H1 (cell line): Measurements from ENCODE around the gene SLC35A2. TPM values are rescaled to one million over a fixed set of nuclear protein-coding genes. Genes with fewer than 3 reads are reported as not detected.

ENCODE experiments used
- CTCF ChIA-PET: fragments of 300-600 bp; sonication (Branson Sonifier 250); formaldehyde crosslinking; loops from one replicate; lab custom pipeline; 2021; ENCODE audit not compliant: partially characterized antibody; lab: Charles Lee
- POLR2A ChIA-PET: fragments of 300-600 bp; sonication (Branson Sonifier 250); formaldehyde crosslinking; loops from one replicate; lab custom pipeline; 2021; ENCODE audit warnings: inconsistent platforms; ENCODE audit not compliant: partially characterized antibody; lab: Charles Lee
- DNase-seq, 2 experiments: peaks; one replicate each; pipeline versions ENCODE4 v3.0.0 to v3.0.0-alpha.2; 2010 to 2022; ENCODE audit warnings: low spot score in 2 of 2, low read depth in 1 of 2, mixed read lengths in 1 of 2
- FAIRE-seq: peaks from 2 replicates; lab custom pipeline; 2011; peaks lifted over from hg19 to GRCh38; lab: Jason Lieb, UNC
- H2AFZ ChIP-seq: 2 replicates; pipeline ENCODE4 v1.8.1; 2012; ENCODE audit warnings: low read length, inconsistent platforms
- H2AK5ac ChIP-seq: 2 replicates; pipeline ENCODE4 v1.6.1; 2013; ENCODE audit warnings: low read depth, low read length
- H2BK120ac ChIP-seq: replicated peaks from 2 replicates; pipeline ENCODE3; 2013; ENCODE audit warnings: low read depth, low read length, inconsistent platforms
- H2BK12ac ChIP-seq: 2 replicates; pipeline ENCODE4 v1.6.1; 2013; ENCODE audit warnings: low read depth, low read length
- H2BK15ac ChIP-seq: 2 replicates; pipeline ENCODE4 v1.6.1; 2013; ENCODE audit warnings: low read length
- H2BK20ac ChIP-seq: 2 replicates; pipeline ENCODE4 v1.6.1; 2013; ENCODE audit warnings: low read length
- H2BK5ac ChIP-seq: 2 replicates; pipeline ENCODE4 v1.6.1; 2013; ENCODE audit warnings: low read depth, low read length
- H3K14ac ChIP-seq: 2 replicates; pipeline ENCODE4 v1.6.1; 2013; ENCODE audit warnings: inconsistent platforms; ENCODE audit not compliant: insufficient read length
- H3K18ac ChIP-seq: 2 replicates; pipeline ENCODE4 v1.6.1; 2013; ENCODE audit warnings: low read length; ENCODE audit errors: extremely low read depth
- H3K23ac ChIP-seq: 2 replicates; pipeline ENCODE4 v1.6.1; 2013; ENCODE audit warnings: inconsistent platforms; ENCODE audit not compliant: insufficient read length
- H3K23me2 ChIP-seq: 2 replicates; pipeline ENCODE4 v1.6.1; 2013; ENCODE audit warnings: low read depth, low read length
- H3K27ac ChIP-seq: 2 replicates; pipeline ENCODE4 v1.6.1; 2011; ENCODE audit warnings: low read depth, low read length, inconsistent platforms
- H3K27me3 ChIP-seq, 4 experiments: replicated peaks in 1 of 4; 1 replicate in 1 of 4; 2 replicates in 3 of 4; pipeline versions ENCODE4 v1.6.1 to v1.8.1; 2011 to 2013; ENCODE audit warnings: low read length in 3 of 4, mild to moderate bottlenecking in 3 of 4, inconsistent platforms in 2 of 4, mixed read lengths in 2 of 4, moderate library complexity in 1 of 4; ENCODE audit not compliant: control insufficient read depth in 3 of 4, insufficient read depth in 3 of 4; ENCODE audit errors: extremely low read depth in 1 of 4
- H3K36me3 ChIP-seq, 4 experiments: 2 replicates each; pipeline versions ENCODE4 v1.6.1 to v1.8.1; 2011 to 2013; ENCODE audit warnings: mild to moderate bottlenecking in 4 of 4, low read length in 3 of 4, moderate library complexity in 2 of 4, control low read depth in 1 of 4, inconsistent platforms in 1 of 4; ENCODE audit not compliant: insufficient read depth in 4 of 4, control insufficient read depth in 2 of 4
- H3K4ac ChIP-seq: replicated peaks from 2 replicates; pipeline ENCODE3; 2013; ENCODE audit warnings: low read length, low read depth, mixed read lengths, inconsistent platforms; ENCODE audit not compliant: insufficient read length
- H3K4me1 ChIP-seq, 4 experiments: replicated peaks in 1 of 4; 1 replicate in 1 of 4; 2 replicates in 3 of 4; pipeline versions ENCODE4 v1.6.1 to v1.8.1; 2011 to 2013; ENCODE audit warnings: low read length in 3 of 4, inconsistent platforms in 2 of 4, mixed read lengths in 1 of 4; ENCODE audit not compliant: insufficient read depth in 4 of 4, control insufficient read depth in 3 of 4
- H3K4me2 ChIP-seq, 2 experiments: 2 replicates each; pipeline versions ENCODE4 v1.6.1 to v1.8.1; 2011 to 2013; ENCODE audit warnings: low read depth in 2 of 2, low read length in 2 of 2, control low read depth in 1 of 2, inconsistent platforms in 1 of 2, mild to moderate bottlenecking in 1 of 2; ENCODE audit not compliant: insufficient read depth in 1 of 2
- H3K4me3 ChIP-seq, 4 experiments: fragments of 200-600, 300-600 bp in 1 of 4; sonication (generic), shearing (Covaris generic), sonication (Bioruptor Twin) in 1 of 4; 2 replicates each; pipeline versions ENCODE4 v1.5.1 to v1.8.1; 2011 to 2016; ENCODE audit warnings: low read length in 4 of 4, low read depth in 3 of 4, control low read depth in 2 of 4, inconsistent platforms in 2 of 4, mild to moderate bottlenecking in 2 of 4, mixed read lengths in 1 of 4, moderate library complexity in 1 of 4; ENCODE audit not compliant: insufficient read depth in 2 of 4; ENCODE audit errors: extremely low read depth in 1 of 4
- H3K56ac ChIP-seq: replicated peaks from 2 replicates; pipeline ENCODE3; 2013; ENCODE audit warnings: low read depth, mild to moderate bottlenecking, mixed read lengths, low read length, inconsistent platforms; ENCODE audit not compliant: insufficient read length
- H3K79me1 ChIP-seq: 2 replicates; pipeline ENCODE4 v1.6.1; 2013; ENCODE audit warnings: low read depth, low read length, control low read depth
- H3K79me2 ChIP-seq, 2 experiments: 2 replicates each; pipeline versions ENCODE4 v1.6.1 to v1.8.1; 2012 to 2013; ENCODE audit warnings: low read length in 2 of 2, mild to moderate bottlenecking in 2 of 2, inconsistent platforms in 1 of 2; ENCODE audit not compliant: insufficient read depth in 2 of 2, control insufficient read depth in 1 of 2
- H3K9ac ChIP-seq, 4 experiments: replicated peaks in 1 of 4; 1 replicate in 1 of 4; 2 replicates in 3 of 4; pipeline versions ENCODE4 v1.6.1 to v1.8.1; 2011 to 2013; ENCODE audit warnings: low read depth in 3 of 4, low read length in 3 of 4, control low read depth in 2 of 4, mild to moderate bottlenecking in 2 of 4, moderate library complexity in 2 of 4, inconsistent platforms in 1 of 4; ENCODE audit errors: extremely low read depth in 1 of 4
- H3K9me3 ChIP-seq, 2 experiments: 2 replicates each; pipeline versions ENCODE4 v1.6.1 to v1.8.1; 2012 to 2013; ENCODE audit warnings: mild to moderate bottlenecking in 2 of 2, moderate library complexity in 2 of 2, control low read depth in 1 of 2, inconsistent platforms in 1 of 2, low read depth in 1 of 2, low read length in 1 of 2, mixed read lengths in 1 of 2; ENCODE audit not compliant: insufficient read depth in 2 of 2
- H4K20me1 ChIP-seq, 2 experiments: replicated peaks in 1 of 2; 2 replicates each; pipeline versions ENCODE3 to v1.8.1; 2011 to 2013; ENCODE audit warnings: inconsistent platforms in 2 of 2, low read length in 2 of 2, mild to moderate bottlenecking in 1 of 2; ENCODE audit not compliant: insufficient read depth in 2 of 2, control insufficient read depth in 1 of 2
- H4K5ac ChIP-seq: 2 replicates; pipeline ENCODE4 v1.6.1; 2013; ENCODE audit warnings: low read length, low read depth, mixed read lengths, inconsistent platforms; ENCODE audit not compliant: insufficient read length
- H4K8ac ChIP-seq: 2 replicates; pipeline ENCODE4 v1.8.0; 2013; ENCODE audit warnings: mild to moderate bottlenecking, moderate library complexity, low read length, inconsistent platforms; ENCODE audit not compliant: insufficient read depth; ENCODE audit errors: extremely low read depth
- H4K91ac ChIP-seq: replicated peaks from 2 replicates; pipeline ENCODE3; 2013; ENCODE audit warnings: low read length, mixed read lengths, inconsistent platforms; ENCODE audit not compliant: insufficient read length
- ASH2L ChIP-seq: fragments of 200-600, 300-600 bp; sonication (generic); IDR thresholded peaks from one replicate; pipeline ENCODE4 v1.7.1; 2017; ENCODE audit warnings: low read length
- JUN ChIP-seq: IDR thresholded peaks from 2 replicates; pipeline ENCODE4 v1.6.1; 2011; ENCODE audit warnings: low read depth, mild to moderate bottlenecking, improper control_type of control experiment, low read length
- ZNF274 ChIP-seq: IDR thresholded peaks from 2 replicates; pipeline ENCODE4 v1.7.0; 2012; ENCODE audit warnings: low read length, borderline replicate concordance; ENCODE audit errors: extremely low read depth
- WGBS, 2 experiments: shearing (Covaris generic) in 1 of 2; methylation state at CpG; one replicate each; pipeline versions ENCODE4 v1.1.6 to v1.1.7; 2013 to 2015; ENCODE audit warnings: low lambda C conversion rate in 2 of 2, mixed read lengths in 2 of 2, inconsistent platforms in 1 of 2, low coverage in 1 of 2, missing lambda C conversion rate in 1 of 2; ENCODE audit not compliant: insufficient replicate concordance in 2 of 2, insufficient coverage in 1 of 2, insufficient read length in 1 of 2; ENCODE audit errors: extremely low coverage in 1 of 2, missing lambda C conversion rate in 1 of 2; 5-methylcytosine and 5-hydroxymethylcytosine counted together
- polyA plus RNA-seq, 7 experiments: library from polyadenylated mRNA; depleted of rRNA in 3 of 7; stranded (reverse) in 5 of 7; unstranded in 2 of 7; fragments of >200 nt in 5 of 7; fragments of 200-250 nt in 2 of 7; gene quantifications; 1 replicate in 5 of 7; 2 replicates in 1 of 7; 4 replicates in 1 of 7; pipeline versions ENCODE4 v1.2.1 to v1.2.3, GENCODE V29; 2011 to 2013; ENCODE audit warnings: missing spikeins in 2 of 7, mixed read lengths in 2 of 7
- total RNA-seq: library from RNA; stranded (reverse); fragmentation: NEBNext Ultra II Directional; extraction: Animal tissue kit (Norgen Biotek cat#: 25700); gene quantifications from 2 replicates; pipeline ENCODE4 v1.2.1, GENCODE V29; 2021

The SLC35A2 gene
- total and polyA plus RNA-seq, 2 of the 8 experiments (the other 6 are each of a cell fraction or from before 2014, with no cell fraction given): 21.4 to 48.3 TPM

DNA sequence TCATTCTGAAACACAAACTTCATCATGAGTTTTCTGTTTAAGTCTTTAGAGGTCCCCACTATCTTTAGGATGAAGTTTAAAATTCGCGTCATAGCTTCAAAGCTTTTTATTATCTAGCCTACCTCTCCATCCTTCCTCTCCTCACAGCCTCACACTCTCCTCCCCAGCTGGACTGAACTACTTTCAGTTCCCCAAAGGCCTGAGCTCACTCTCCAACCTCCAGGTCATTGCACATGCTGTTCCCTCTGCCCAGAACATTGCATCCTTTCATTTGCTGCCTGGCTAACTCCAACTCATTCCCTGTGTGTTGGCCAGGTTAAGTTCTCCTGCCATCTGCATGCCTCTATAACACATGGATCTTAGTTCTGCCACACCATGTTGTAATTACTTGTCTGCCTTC lies 48.8 kb upstream of the SLC35A2 start:
- Histone ChIP-seq H2BK120ac (no peak overlapping the region), H3K4me2 (no peak overlapping the region), H3K4me1 (peaks cover 0 to 7% (median 2%) of the 10 kb centered on the region in 4 experiments; a peak in 4 of 7 replicates), H3K14ac (no peak overlapping the region), H3K18ac (no peak overlapping the region), H3K56ac (no peak overlapping the region), H3K4ac (no peak overlapping the region), H4K20me1 (no peaks in the 10 kb centered on the region), H3K79me2 (peaks cover 15 to 18% of the 10 kb centered on the region in 2 experiments; a peak in 3 of 4 replicates), H4K5ac (no peak overlapping the region), H4K8ac (no peak overlapping the region), H2AK5ac (no peak overlapping the region), H3K23me2 (peaks cover 4% of the 10 kb centered on the region; the same call in 1 of the 2 replicates), H3K79me1 (0 out of 2 replicates have a peak, but pooled peaks cover 3% of the 10 kb centered on the region), H2BK12ac (no peak overlapping the region), H3K9ac (no peak overlapping the region), H2BK20ac (no peak overlapping the region), H2BK5ac (no peak overlapping the region), H4K91ac (no peak overlapping the region), H2AFZ (no peak overlapping the region), H3K36me3 (peaks cover 0 to 5% (median 4%) of the 10 kb centered on the region in 4 experiments; a peak in 3 of 8 replicates), H2BK15ac (no peak overlapping the region), H3K27ac (no peak overlapping the region), H3K4me3 (no peak overlapping the region), H3K9me3 (no peaks in the 10 kb centered on the region), H3K23ac (no peak overlapping the region), H3K27me3 (no peaks in the 10 kb centered on the region)
- no peak for DNase-seq
- no peak for FAIRE-seq
- WGBS, 2 experiments: no CpG with 5 or more reads among the region's 2 CpGs
- POLR2A ChIA-PET: interaction anchor here (6.7 kb wide), 1 partner anchor 11 kb away, joined by 70 read pairs; the partner anchor contains the start of gene KCND1
- CTCF ChIA-PET: no interaction called here
- TF ChIP-seq ASH2L (no peak), ZNF274 (no peak), JUN (no peak)
